HepG2 (cell line): Measurements from ENCODE around the gene GRK4. TPM values are rescaled to one million over a fixed set of nuclear protein-coding genes. Genes with fewer than 3 reads are reported as not detected.

ENCODE experiments used
- ATAC-seq: fragments of 200-7000 bp; cut with Tn5 transposase; 3 replicates; pipeline ENCODE4 v1.9.1; 2020; ENCODE audit warnings: mild to moderate bottlenecking, moderate library complexity
- BruUV-seq: library from RNA; stranded (reverse); fragments of 400-500 nt; replicated peaks from 2 replicates; lab custom pipeline; 2021; lab: Mats Ljungman, UMichigan
- CTCF ChIA-PET: fragments of 300-600 bp; formaldehyde crosslinking; extraction: SDS; loops from one replicate; lab custom pipeline; 2021; ENCODE audit warnings: low total read pairs, inconsistent platforms, low intra/inter-chr PET ratio; lab: Yijun Ruan, JAX
- POLR2A ChIA-PET: fragments of 350-600 bp; sonication (Branson Sonifier 250); formaldehyde crosslinking; loops from one replicate; lab custom pipeline; 2020; ENCODE audit warnings: antibody characterized with exemption, inconsistent platforms; lab: Yijun Ruan, JAX
- DNase-seq: peaks from one replicate; pipeline ENCODE4 v3.0.0-alpha.2; 2015; ENCODE audit warnings: low spot score
- FAIRE-seq: peaks from 3 replicates; lab custom pipeline; 2011; peaks lifted over from hg19 to GRCh38; lab: Jason Lieb, UNC
- H2AFZ ChIP-seq: one replicate; pipeline ENCODE4 v1.6.1; 2011; ENCODE audit warnings: low read length, inconsistent platforms
- H3K27ac ChIP-seq: fragments of 300-600 bp; 3 replicates; pipeline ENCODE4 v1.8.0; 2011; ENCODE audit warnings: mixed run types, mild to moderate bottlenecking, mixed read lengths, low read length, inconsistent platforms; ENCODE audit not compliant: insufficient read depth; ENCODE audit errors: extremely low read length
- H3K27me3 ChIP-seq, 2 experiments: fragments of 200-600 bp in 1 of 2; 2 replicates in 1 of 2; 3 replicates in 1 of 2; pipeline versions ENCODE4 v1.6.0 to v1.8.0; 2011; ENCODE audit warnings: low read length in 2 of 2, mild to moderate bottlenecking in 2 of 2, moderate library complexity in 2 of 2, inconsistent platforms in 1 of 2; ENCODE audit not compliant: insufficient read depth in 2 of 2, control insufficient read depth in 1 of 2
- H3K36me3 ChIP-seq, 2 experiments: fragments of 200-600 bp in 1 of 2; replicated peaks in 1 of 2; 2 replicates in 1 of 2; 3 replicates in 1 of 2; pipeline versions ENCODE4 v1.5.1 to v1.8.0; 2011; ENCODE audit warnings: low read length in 2 of 2, inconsistent platforms in 1 of 2; ENCODE audit not compliant: insufficient read depth in 2 of 2, control insufficient read depth in 1 of 2
- H3K4me1 ChIP-seq: 2 replicates; pipeline ENCODE4 v1.5.1; 2012; ENCODE audit warnings: low read length, inconsistent platforms; ENCODE audit not compliant: insufficient read depth
- H3K4me2 ChIP-seq: 2 replicates; pipeline ENCODE4 v1.6.0; 2011; ENCODE audit warnings: low read depth, low read length, inconsistent platforms
- H3K4me3 ChIP-seq, 3 experiments: fragments of 200-600 bp in 1 of 3; sonication (generic), shearing (Covaris generic) in 1 of 3; replicated peaks in 1 of 3; 2 replicates each; pipeline ENCODE4 v1.5.1; 2011 to 2016; ENCODE audit warnings: low read length in 3 of 3, inconsistent platforms in 2 of 3, low read depth in 2 of 3, mild to moderate bottlenecking in 2 of 3, control low read depth in 1 of 3, mixed read lengths in 1 of 3; ENCODE audit not compliant: insufficient read depth in 1 of 3
- H3K79me2 ChIP-seq: one replicate; pipeline ENCODE4 v1.6.1; 2011; ENCODE audit warnings: low read length, inconsistent platforms; ENCODE audit not compliant: insufficient read depth
- H3K9ac ChIP-seq: 2 replicates; pipeline ENCODE4 v1.6.0; 2011; ENCODE audit warnings: mild to moderate bottlenecking, low read depth, low read length, inconsistent platforms; ENCODE audit not compliant: insufficient read depth
- H3K9me3 ChIP-seq: 2 replicates; pipeline ENCODE4 v1.5.1; 2012; ENCODE audit warnings: mild to moderate bottlenecking, low read length
- H4K20me1 ChIP-seq: 2 replicates; pipeline ENCODE4 v1.6.0; 2011; ENCODE audit warnings: inconsistent platforms, mild to moderate bottlenecking, low read length, moderate library complexity; ENCODE audit not compliant: insufficient read depth
- ARID2 ChIP-seq: sonication (generic); formaldehyde crosslinking; IDR thresholded peaks from 2 replicates; pipeline ENCODE4 v1.8.1; 2022; ENCODE audit warnings: mild to moderate bottlenecking, missing genetic modification reagents, borderline replicate concordance
- GATA4 ChIP-seq: sonication (generic); IDR thresholded peaks from 2 replicates; pipeline ENCODE4 v1.6.1; 2016; ENCODE audit warnings: antibody characterized with exemption, low read depth, borderline replicate concordance
- HOXA3 ChIP-seq: sonication (generic); formaldehyde crosslinking; IDR thresholded peaks from 2 replicates; pipeline ENCODE4 v1.5.0; 2020; ENCODE audit warnings: missing genetic modification reagents
- KLF15 ChIP-seq: sonication (generic); formaldehyde crosslinking; IDR thresholded peaks from 2 replicates; pipeline ENCODE4 v1.8.1; 2023; ENCODE audit warnings: borderline replicate concordance, mild to moderate bottlenecking, inconsistent platforms, missing genetic modification reagents, mixed read lengths
- MED1 ChIP-seq: sonication (generic); formaldehyde crosslinking; IDR thresholded peaks from 2 replicates; pipeline ENCODE4 v1.4.0; 2020; ENCODE audit warnings: missing genetic modification reagents
- NFE2 ChIP-seq: sonication (generic); formaldehyde crosslinking; IDR thresholded peaks from 2 replicates; pipeline ENCODE4 v1.4.0; 2020; ENCODE audit warnings: missing genetic modification reagents
- NFE2L1 ChIP-seq: sonication (generic); formaldehyde crosslinking; IDR thresholded peaks from 2 replicates; pipeline ENCODE4 v1.4.0; 2020; ENCODE audit warnings: missing genetic modification reagents, mild to moderate bottlenecking, borderline replicate concordance
- PAX8 ChIP-seq: sonication (generic); formaldehyde crosslinking; IDR thresholded peaks from 2 replicates; pipeline ENCODE4 v1.8.0; 2022; ENCODE audit warnings: mild to moderate bottlenecking, missing genetic modification reagents, borderline replicate concordance
- RBFOX2 ChIP-seq: fragments of 200-400 bp; formaldehyde crosslinking; IDR thresholded peaks from 2 replicates; pipeline ENCODE4 v1.6.1; 2017; ENCODE audit warnings: low read depth, mild to moderate bottlenecking, low read length
- RBM39 ChIP-seq: fragments of 200-400 bp; formaldehyde crosslinking; IDR thresholded peaks from one replicate; pipeline ENCODE4 v1.6.1; 2018; ENCODE audit warnings: antibody characterized with exemption, mild to moderate bottlenecking, low read depth, low read length; ENCODE audit not compliant: poor library complexity, severe bottlenecking
- RXRA ChIP-seq: sonication (generic); formaldehyde crosslinking; IDR thresholded peaks from 2 replicates; pipeline ENCODE4 v1.5.1; 2020; ENCODE audit warnings: missing genetic modification reagents
- SRSF4 ChIP-seq: fragments of 200-400 bp; formaldehyde crosslinking; IDR thresholded peaks from one replicate; pipeline ENCODE4 v1.6.1; 2018; ENCODE audit warnings: mild to moderate bottlenecking, low read depth, low read length, moderate library complexity; ENCODE audit not compliant: poor library complexity, severe bottlenecking
- TAF1 ChIP-seq: sonication (generic); formaldehyde crosslinking; IDR thresholded peaks from 2 replicates; pipeline ENCODE4 v1.4.0; 2020; ENCODE audit warnings: missing genetic modification reagents
- U2AF2 ChIP-seq: fragments of 200-400 bp; formaldehyde crosslinking; IDR thresholded peaks from 2 replicates; pipeline ENCODE4 v1.6.1; 2017; ENCODE audit warnings: low read depth, mild to moderate bottlenecking, low read length
- ZBTB20 ChIP-seq: sonication (generic); formaldehyde crosslinking; IDR thresholded peaks from 2 replicates; pipeline ENCODE4 v1.8.1; 2023; ENCODE audit warnings: missing genetic modification reagents, low read depth, mild to moderate bottlenecking, borderline replicate concordance
- ZFP1 ChIP-seq: IDR thresholded peaks from 2 replicates; pipeline ENCODE4 v1.6.1; 2016
- ZKSCAN8 ChIP-seq: IDR thresholded peaks from 2 replicates; pipeline ENCODE4 v1.6.1; 2016; ENCODE audit warnings: borderline replicate concordance, missing genetic modification reagents, missing compliant biosample characterization
- ZNF44 ChIP-seq: sonication (generic); formaldehyde crosslinking; IDR thresholded peaks from 2 replicates; pipeline ENCODE4 v1.5.1; 2020; ENCODE audit warnings: mild to moderate bottlenecking, missing genetic modification reagents
- ZNF550 ChIP-seq: sonication (generic); formaldehyde crosslinking; IDR thresholded peaks from 2 replicates; pipeline ENCODE4 v1.4.0; 2020; ENCODE audit warnings: mild to moderate bottlenecking, missing genetic modification reagents, borderline replicate concordance
- ZNF557 ChIP-seq: sonication (generic); formaldehyde crosslinking; IDR thresholded peaks from 2 replicates; pipeline ENCODE4 v1.4.0; 2020; ENCODE audit warnings: missing genetic modification reagents
- ZNF576 ChIP-seq: sonication (generic); formaldehyde crosslinking; IDR thresholded peaks from 2 replicates; pipeline ENCODE4 v1.4.0; 2020; ENCODE audit warnings: mild to moderate bottlenecking, missing genetic modification reagents
- ZNF577 ChIP-seq: sonication (generic); formaldehyde crosslinking; IDR thresholded peaks from 2 replicates; pipeline ENCODE4 v1.4.0; 2020; ENCODE audit warnings: mild to moderate bottlenecking, low read depth, missing genetic modification reagents, borderline replicate concordance
- ZNF615 ChIP-seq: sonication (generic); formaldehyde crosslinking; IDR thresholded peaks from 2 replicates; pipeline ENCODE4 v1.5.0; 2020; ENCODE audit warnings: mild to moderate bottlenecking, missing genetic modification reagents, borderline replicate concordance
- ZNF672 ChIP-seq: sonication (generic); formaldehyde crosslinking; IDR thresholded peaks from 2 replicates; pipeline ENCODE4 v1.8.1; 2022; ENCODE audit warnings: missing genetic modification reagents
- ZNF709 ChIP-seq: sonication (generic); formaldehyde crosslinking; IDR thresholded peaks from 2 replicates; pipeline ENCODE4 v1.5.0; 2020; ENCODE audit warnings: mild to moderate bottlenecking, missing genetic modification reagents
- WGBS: methylation state at CpG from one replicate; pipeline ENCODE4 v1.1.6; 2017; ENCODE audit warnings: low lambda C conversion rate; 5-methylcytosine and 5-hydroxymethylcytosine counted together
- in situ Hi-C: cut with HindIII; loops from 2 replicates; pipeline ENCODE4 v1.10.0; 2017; ENCODE audit warnings: low pct_unique_long_range_greater_than_20kb; ENCODE audit not compliant: extremely low pct_ligation_motif_present
- intact Hi-C: fragments of 100-400 bp; cut with micrococcal nuclease; formaldehyde crosslinking; loops from one replicate; pipeline ENCODE4 v1.10.0; 2022; ENCODE audit not compliant: unreplicated experiment
- polyA plus RNA-seq, 8 experiments: library from polyadenylated mRNA; depleted of rRNA in 3 of 8; stranded (reverse) in 7 of 8; unstranded in 1 of 8; fragments of >200 nt; fragmentation: Illumina TruSeq in 4 of 8; extraction: Trizol in 4 of 8; gene quantifications; 2 replicates each; pipeline versions ENCODE4 v1.2.1 to v1.2.3, GENCODE V29; 2011 to 2016; ENCODE audit warnings: low read depth in 4 of 8, missing spikeins in 1 of 8, mixed read lengths in 1 of 8; ENCODE audit not compliant: insufficient read depth in 1 of 8
- total RNA-seq, 5 experiments: library from RNA; depleted of rRNA; stranded (reverse); fragments of >200 nt; fragmentation: Illumina TruSeq; extraction: Trizol; gene quantifications; 2 replicates each; pipeline ENCODE4 v1.2.3, GENCODE V29; 2016; ENCODE audit warnings: low read depth in 1 of 5

GRK4 gene
- total and polyA plus RNA-seq, 2 of the 13 experiments (the other 11 are each of a cell fraction or from before 2014, with no cell fraction given): 1.8 to 2.0 TPM

DNA sequence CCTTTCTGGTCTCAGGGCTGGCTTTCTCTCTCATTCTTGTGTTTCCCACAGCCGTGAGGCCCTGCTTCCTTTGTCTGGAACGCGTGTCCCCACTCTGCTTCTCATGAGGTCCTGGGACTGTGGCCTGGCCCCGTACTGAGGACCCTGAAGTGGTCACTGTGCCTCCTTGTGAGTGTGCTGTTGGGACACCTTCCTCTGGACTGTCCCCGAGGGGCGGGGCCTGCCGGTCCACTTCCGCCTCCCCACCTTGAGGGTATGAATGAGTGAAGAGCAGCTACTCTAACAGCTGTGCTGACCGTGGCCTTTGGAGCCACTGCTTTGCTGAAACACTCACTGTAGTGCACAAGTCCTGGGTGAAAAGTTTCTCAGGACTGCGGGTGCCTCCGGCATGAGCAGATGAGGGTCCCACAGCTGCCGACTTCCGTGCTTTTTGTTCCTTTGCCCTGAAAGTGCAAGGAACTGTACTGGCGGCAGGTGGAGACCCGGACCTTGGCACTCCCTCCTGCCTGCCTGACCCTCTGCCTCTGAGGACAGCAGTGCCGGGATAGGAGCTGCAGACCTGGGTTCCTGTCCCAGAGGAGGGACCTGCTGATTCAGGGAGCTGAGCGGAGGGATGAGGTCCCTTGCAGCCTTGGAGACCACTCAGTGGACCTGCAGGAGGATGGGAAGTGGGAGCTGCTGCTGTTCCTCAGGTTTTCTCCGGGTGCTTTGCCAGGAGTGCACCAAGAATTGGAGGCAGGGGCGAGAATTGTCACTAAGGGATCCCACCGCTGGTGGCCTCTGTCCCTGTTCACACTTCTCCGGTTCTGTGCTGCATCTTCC, 73.0 kb downstream of the GRK4 start:
- ATAC-seq (peak; percentile 63), FAIRE-seq (no peak), DNase-seq (peak; percentile 28)
- Histone ChIP-seq H3K36me3 (no peaks in the 10 kb centered on the region), H4K20me1 (no peaks in the 10 kb centered on the region), H3K4me3 (peak overlapping the region; percentile 12 to 67 (median 26)), H3K4me1 (peaks cover 77% of the 10 kb centered on the region), H3K27ac (no peak overlapping the region), H3K27me3 (peaks cover 2 to 30% of the 10 kb centered on the region in 2 experiments; a peak in 3 of 5 replicates), H3K9ac (no peak overlapping the region), H3K4me2 (peak overlapping the region; percentile 99), H3K9me3 (no peaks in the 10 kb centered on the region), H2AFZ (peak overlapping the region; percentile 32), H3K79me2 (no peaks in the 10 kb centered on the region)
- ChIA-PET CTCF (interaction anchor here (1.5 to 1.7 kb wide), 4 partner anchors 27 to 87 kb away, joined by 4 to 14 read pairs (median 6); no protein-coding TSS in a partner anchor), POLR2A (interaction anchor here (1.3 to 1.9 kb wide), 2 partner anchors 12 to 27 kb away, joined by 3 to 7 read pairs; no protein-coding TSS in a partner anchor)
- in situ Hi-C loops: loop anchor here (5.0 kb wide), 1 partner anchor 54 kb away; no protein-coding TSS in a partner anchor
- BruUV-seq: no TSS peak
- 30% methylated on average over 15 of the region's 21 CpGs for WGBS
- intact Hi-C loops: no loop called here
- TF ChIP-seq RBFOX2: no peak
- peak; percentile 18; the same call in 1 of the 2 replicates for TF ChIP-seq RXRA (CRISPR knock-in tag)
- no peak for TF ChIP-seq KLF15 (CRISPR knock-in tag)
- no peak for TF ChIP-seq ZNF557 (CRISPR knock-in tag)
- no peak for TF ChIP-seq NFE2 (CRISPR knock-in tag)
- no peak for TF ChIP-seq SRSF4
- no peak for TF ChIP-seq ZNF672 (CRISPR knock-in tag)
- TF ChIP-seq ZNF576 (CRISPR knock-in tag): no peak
- no peak for TF ChIP-seq ZNF709 (CRISPR knock-in tag)
- no peak for TF ChIP-seq ZBTB20
- TF ChIP-seq PAX8 (CRISPR knock-in tag): no peak
- TF ChIP-seq ZNF44: no peak
- no peak for TF ChIP-seq GATA4
- TF ChIP-seq ZFP1 (CRISPR knock-in tag): no peak
- no peak for TF ChIP-seq ZNF550 (CRISPR knock-in tag)
- TF ChIP-seq ZNF577: no peak
- TF ChIP-seq TAF1 (CRISPR knock-in tag): peak; percentile 58; the same call in 1 of the 2 replicates
- TF ChIP-seq HOXA3 (CRISPR knock-in tag): peak; percentile 25; the same call in 1 of the 2 replicates
- no peak for TF ChIP-seq MED1 (CRISPR knock-in tag)
- no peak for TF ChIP-seq NFE2L1
- TF ChIP-seq ZNF615 (CRISPR knock-in tag): no peak
- TF ChIP-seq ZKSCAN8 (CRISPR knock-in tag): 0 out of 2 replicates have a peak, but pooled peaks have one; percentile 26
- no peak for TF ChIP-seq RBM39
- TF ChIP-seq U2AF2: no peak
- TF ChIP-seq ARID2 (CRISPR knock-in tag): no peak
